CD4-positive, alpha-beta T cell treated with Interferon gamma for 1 hour (primary cell): Measurements from ENCODE around the gene DNAH14.
"Not testable (repeated sequence)": the region's sequence is repeated elsewhere in the genome, so short reads cannot be mapped to it uniquely, and the experiment has no call there.

Source experiments
- DNase-seq: peaks from one replicate; pipeline ENCODE4 v3.0.0-alpha.2; 2020

DNAH14 gene

GRCh38 chr1:225004396-225004795 is 74.9 kb downstream of the DNAH14 start:
- no peak for DNase-seq

- DNase-seq: not testable (repeated sequence)
Measured at GRCh38 chr1:225006352-225006751, 76.9 kb downstream of the DNAH14 start.

GRCh38 chr1:225008050-225008449 is 78.6 kb downstream of the DNAH14 start:
- not testable (repeated sequence) for DNase-seq

- DNase-seq: no peak
Measured at GRCh38 chr1:225021037-225021436, 91.6 kb downstream of the DNAH14 start.

GRCh38 chr1:225026701-225027100 is 97.2 kb downstream of the DNAH14 start:
- no peak for DNase-seq

GRCh38 chr1:225036441-225036840 is 107.0 kb downstream of the DNAH14 start:
- not testable (repeated sequence) for DNase-seq

- DNase-seq: no peak
Measured at GRCh38 chr1:225042263-225042662, 112.8 kb downstream of the DNAH14 start.

- DNase-seq: no peak
Measured at GRCh38 chr1:225044258-225044657, 114.8 kb downstream of the DNAH14 start.

- no peak for DNase-seq
Measured at GRCh38 chr1:225049594-225049993, 120.1 kb downstream of the DNAH14 start.

- DNase-seq: no peak
Measured at GRCh38 chr1:225063722-225064121, 134.2 kb downstream of the DNAH14 start.

GRCh38 chr1:225070972-225071371 is 141.5 kb downstream of the DNAH14 start:
- no peak for DNase-seq

GRCh38 chr1:225097175-225097574 is 167.7 kb downstream of the DNAH14 start:
- DNase-seq: no peak

GRCh38 chr1:225111000-225111399 is 181.5 kb downstream of the DNAH14 start:
- DNase-seq: no peak

GRCh38 chr1:225113265-225113664 is 183.8 kb downstream of the DNAH14 start:
- DNase-seq: no peak

GRCh38 chr1:225114354-225114990 is 185.0 kb downstream of the DNAH14 start:
- DNase-seq: no peak

- DNase-seq: no peak
Measured at GRCh38 chr1:225119307-225119706, 189.8 kb downstream of the DNAH14 start.

GRCh38 chr1:225121095-225121494 is 191.6 kb downstream of the DNAH14 start:
- DNase-seq: no peak

- no peak for DNase-seq
Measured at GRCh38 chr1:225131869-225132268, 202.4 kb downstream of the DNAH14 start.

GRCh38 chr1:225137976-225138375 is 208.5 kb downstream of the DNAH14 start:
- DNase-seq: no peak

GRCh38 chr1:225143001-225143400 is 213.5 kb downstream of the DNAH14 start:
- DNase-seq: no peak

- DNase-seq: no peak
Measured at GRCh38 chr1:225146478-225146877, 217.0 kb downstream of the DNAH14 start.

GRCh38 chr1:225147791-225148190 is 218.3 kb downstream of the DNAH14 start:
- DNase-seq: not testable (repeated sequence)

GRCh38 chr1:225152061-225152460 is 222.6 kb downstream of the DNAH14 start:
- DNase-seq: no peak

GRCh38 chr1:225155555-225155954 is 226.1 kb downstream of the DNAH14 start:
- DNase-seq: no peak

GRCh38 chr1:225156254-225156653 is 226.8 kb downstream of the DNAH14 start:
- no peak for DNase-seq
